ENCODE data around the gene HERPUD2.

DNA sequence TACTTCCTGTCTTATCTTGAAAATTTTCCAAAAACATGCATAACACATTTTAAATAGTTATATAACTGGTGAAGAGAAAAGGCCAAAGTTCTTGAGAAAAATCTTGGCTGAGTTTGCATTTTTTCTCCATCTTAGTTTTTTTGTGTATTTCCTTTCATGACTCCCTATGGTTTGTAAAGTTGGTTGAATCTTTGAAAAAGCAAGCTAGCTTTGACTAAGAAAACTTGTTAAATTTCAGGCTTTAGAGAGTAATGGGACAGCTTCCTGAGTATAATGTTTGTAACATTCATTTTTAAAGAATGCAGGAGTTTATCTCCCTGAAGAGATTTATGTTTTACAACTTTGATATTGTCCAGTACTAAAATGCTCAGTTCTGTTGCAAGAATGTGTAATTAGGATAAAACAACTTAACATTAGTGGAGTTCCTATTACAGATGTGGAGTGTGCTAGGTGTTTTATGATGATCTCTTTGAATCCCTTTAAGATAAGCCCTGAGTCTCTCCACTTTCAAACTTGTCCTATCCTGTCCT lies 11.1 kb upstream of the HERPUD2 start:
- no peak for TF ChIP-seq TAF1 (IDR thresholded peaks at IDR 0.05; ENCODE audit: low read depth)
- TF ChIP-seq RAD21 (IDR thresholded peaks at IDR 0.05; ENCODE audit: low read depth): no peak
- TF ChIP-seq YY1 (IDR thresholded peaks at IDR 0.05; ENCODE audit: low read depth): no peak
- no peak for TF ChIP-seq EP300 (IDR thresholded peaks at IDR 0.05; ENCODE audit: borderline replicate concordance)
- TF ChIP-seq, protein P1, sequence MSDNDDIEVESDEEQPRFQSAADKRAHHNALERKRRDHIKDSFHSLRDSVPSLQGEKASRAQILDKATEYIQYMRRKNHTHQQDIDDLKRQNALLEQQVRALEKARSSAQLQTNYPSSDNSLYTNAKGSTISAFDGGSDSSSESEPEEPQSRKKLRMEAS (IDR thresholded peaks at IDR 0.05): no peak
- no peak for TF ChIP-seq CREB1 (IDR thresholded peaks at IDR 0.05; ENCODE audit: low read depth)
- no peak for TF ChIP-seq REST (IDR thresholded peaks at IDR 0.05; ENCODE audit: low read depth)
- TF ChIP-seq TCF12 (IDR thresholded peaks at IDR 0.05; ENCODE audit: low read depth): no peak
- no peak for TF ChIP-seq CEBPB (IDR thresholded peaks at IDR 0.05)

All from Ishikawa (cell line).